Cardiac fibroblast (primary cell): ENCODE results near the gene LONRF3.

Experiments used
- DNase-seq, 2 donors: peaks; one replicate each; pipeline versions ENCODE4 v3.0.0 to v3.0.0-alpha.2; 2010; ENCODE audit warnings: low read depth in 2 of 2
- H3K4me3 ChIP-seq, 2 donors: replicated peaks in 1 of 2; 1 replicate in 1 of 2; 2 replicates in 1 of 2; pipeline ENCODE4 v1.5.1; 2011; ENCODE audit warnings: low read depth in 2 of 2, low read length in 2 of 2, mild to moderate bottlenecking in 2 of 2, moderate library complexity in 1 of 2
- TF ChIP-seq, protein P1 (sequence below): IDR thresholded peaks from one replicate; pipeline ENCODE4 v1.5.1; 2011; ENCODE audit warnings: low read depth, mild to moderate bottlenecking, low read length, inconsistent platforms

Gene LONRF3

DNA sequence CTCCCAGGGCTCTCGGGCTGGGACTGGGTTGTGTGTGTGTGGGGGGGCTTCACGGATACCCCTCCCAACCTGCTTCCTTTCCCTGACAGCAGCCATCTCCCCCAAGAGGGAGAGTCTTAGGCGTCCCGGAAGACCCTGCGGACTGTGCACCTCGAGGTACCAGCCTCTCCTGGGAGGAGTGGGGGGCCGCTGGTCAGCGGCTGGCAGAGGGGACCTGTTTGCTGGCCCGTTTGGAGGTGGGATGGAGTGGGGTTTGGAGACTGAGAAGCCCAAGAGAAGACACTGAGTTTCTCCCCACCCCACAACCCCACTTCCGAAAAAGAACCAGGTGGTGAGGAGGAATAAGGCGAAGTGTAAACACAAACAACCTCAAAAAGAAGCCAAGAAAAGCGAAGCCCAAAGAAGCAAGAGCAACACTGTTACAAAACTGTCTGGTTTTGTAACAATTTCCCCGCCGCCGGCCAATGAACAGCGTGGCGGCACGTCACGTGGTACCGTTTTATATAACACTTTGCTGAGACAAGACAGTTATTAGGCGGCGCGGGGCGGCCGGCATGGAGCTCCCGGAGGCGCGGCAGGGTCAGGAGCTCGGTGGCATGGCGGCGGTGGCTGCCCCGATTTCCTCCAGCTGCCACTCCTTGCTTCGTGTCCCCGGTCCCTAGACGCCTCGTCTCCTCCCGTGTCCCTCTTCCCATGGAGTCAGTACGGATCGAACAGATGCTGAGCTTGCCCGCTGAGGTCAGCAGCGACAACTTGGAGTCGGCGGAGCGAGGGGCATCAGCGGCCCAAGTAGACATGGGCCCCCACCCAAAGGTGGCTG lies at the start of gene LONRF3:
TSS of gene LONRF3 (plus strand) at position 531 of the 820 bp plus-strand sequence. CDS start at position 694, 163 bp downstream.
- TF ChIP-seq, protein P1, sequence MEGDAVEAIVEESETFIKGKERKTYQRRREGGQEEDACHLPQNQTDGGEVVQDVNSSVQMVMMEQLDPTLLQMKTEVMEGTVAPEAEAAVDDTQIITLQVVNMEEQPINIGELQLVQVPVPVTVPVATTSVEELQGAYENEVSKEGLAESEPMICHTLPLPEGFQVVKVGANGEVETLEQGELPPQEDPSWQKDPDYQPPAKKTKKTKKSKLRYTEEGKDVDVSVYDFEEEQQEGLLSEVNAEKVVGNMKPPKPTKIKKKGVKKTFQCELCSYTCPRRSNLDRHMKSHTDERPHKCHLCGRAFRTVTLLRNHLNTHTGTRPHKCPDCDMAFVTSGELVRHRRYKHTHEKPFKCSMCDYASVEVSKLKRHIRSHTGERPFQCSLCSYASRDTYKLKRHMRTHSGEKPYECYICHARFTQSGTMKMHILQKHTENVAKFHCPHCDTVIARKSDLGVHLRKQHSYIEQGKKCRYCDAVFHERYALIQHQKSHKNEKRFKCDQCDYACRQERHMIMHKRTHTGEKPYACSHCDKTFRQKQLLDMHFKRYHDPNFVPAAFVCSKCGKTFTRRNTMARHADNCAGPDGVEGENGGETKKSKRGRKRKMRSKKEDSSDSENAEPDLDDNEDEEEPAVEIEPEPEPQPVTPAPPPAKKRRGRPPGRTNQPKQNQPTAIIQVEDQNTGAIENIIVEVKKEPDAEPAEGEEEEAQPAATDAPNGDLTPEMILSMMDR = no peak
- DNase-seq = peak; percentile 38 to 50
- H3K4me3 ChIP-seq = peak within 1 kb of the TSS; percentile 25 to 28

- peak; percentile 0 to 32 for DNase-seq
- TF ChIP-seq, protein P1 = no peak
- H3K4me3 ChIP-seq = no peak overlapping the region
Observed at GRCh38 chrX:118928151-118928550, 46.3 kb upstream of the LONRF3 start.

GRCh38 chrX:118935352-118935751 lies 39.1 kb upstream of the LONRF3 start:
- no peak for DNase-seq
- H3K4me3 ChIP-seq = no peak overlapping the region
- TF ChIP-seq, protein P1 = no peak

DNA sequence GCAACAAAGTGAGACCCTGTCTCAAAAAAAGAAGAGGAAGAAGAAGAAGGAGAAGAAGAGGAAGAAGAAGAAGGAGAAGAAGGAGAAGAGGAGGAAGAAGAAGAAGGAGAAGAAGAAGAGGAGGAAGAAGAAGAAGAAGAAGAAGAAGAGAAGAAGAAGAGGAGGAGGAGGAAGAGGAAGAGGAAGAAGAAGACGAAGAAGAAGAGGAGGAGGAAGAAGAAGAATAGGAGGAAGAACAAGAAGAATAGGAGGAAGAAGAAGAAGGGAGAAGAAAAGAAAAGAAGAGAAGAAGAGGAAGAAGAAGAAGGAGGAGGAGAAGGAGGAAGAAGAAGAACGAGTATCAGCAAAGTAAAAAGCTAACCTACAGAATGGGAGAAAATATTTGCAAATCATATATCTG lies 33.3 kb upstream of the LONRF3 start:
- no peak for DNase-seq
- H3K4me3 ChIP-seq = no peak overlapping the region
- TF ChIP-seq, protein P1 = no peak

GRCh38 chrX:118943102-118943501 lies 31.3 kb upstream of the LONRF3 start:
- H3K4me3 ChIP-seq = no peak overlapping the region
- TF ChIP-seq, protein P1 = no peak
- DNase-seq = no peak

GRCh38 chrX:118945921-118946320 lies 28.5 kb upstream of the LONRF3 start:
- H3K4me3 ChIP-seq = no peak overlapping the region
- no peak for DNase-seq
- TF ChIP-seq, protein P1 = no peak
